ENCODE results near the gene HOXC9. TPM values are rescaled to one million over a fixed set of nuclear protein-coding genes. Genes with fewer than 3 reads are reported as not detected.

HOXC9 gene
- total RNA-seq, 1 experiment from 2014 or later, result not detected

- TF ChIP-seq ZNF512 (CRISPR knock-in tag; IDR thresholded peaks at IDR 0.05; ENCODE audit: borderline replicate concordance) (no peak), SOX15 (CRISPR knock-in tag; IDR thresholded peaks at IDR 0.05) (no peak), IRF2 (CRISPR knock-in tag; IDR thresholded peaks at IDR 0.05; ENCODE audit: borderline replicate concordance, low read depth) (no peak), ZNF532 (CRISPR knock-in tag; IDR thresholded peaks at IDR 0.05; ENCODE audit: borderline replicate concordance) (no peak)
Observed at GRCh38 chr12:54042970-54043853, 43.3 kb downstream of the HOXC9 start (continued).

GRCh38 chr12:54044425-54045103, 44.6 kb downstream of the HOXC9 start:
- no peak for ATAC-seq
- POLR2A ChIA-PET, result no interaction called here
- Mint-ChIP-seq H3K36me3 (no peaks in the 10 kb centered on the region), H3K4me3 (no peak overlapping the region), H3K4me1 (peaks cover 16% of the 10 kb centered on the region), H3K9me3 (no peaks in the 10 kb centered on the region), H3K27ac (no peak overlapping the region), H3K27me3 (ENCODE audit: low read depth) (peaks cover 100% of the 10 kb centered on the region)
- TF ChIP-seq ZNF121 (CRISPR knock-in tag; IDR thresholded peaks at IDR 0.05), result no peak
- TF ChIP-seq USF2 (CRISPR knock-in tag; IDR thresholded peaks at IDR 0.05), result no peak
- no peak for TF ChIP-seq ZMAT4 (CRISPR knock-in tag; IDR thresholded peaks at IDR 0.05)
- TF ChIP-seq ZBTB43 (CRISPR knock-in tag; IDR thresholded peaks at IDR 0.05), result no peak
- TF ChIP-seq AFF4 (CRISPR knock-in tag; IDR thresholded peaks at IDR 0.05; ENCODE audit: borderline replicate concordance), result no peak
- no peak for TF ChIP-seq GTF2I (CRISPR knock-in tag; conservative IDR thresholded peaks at IDR 0.05)
- TF ChIP-seq ZBTB21 (CRISPR knock-in tag; IDR thresholded peaks at IDR 0.05; ENCODE audit: borderline replicate concordance), result no peak
- no peak for TF ChIP-seq FOXP1 (CRISPR knock-in tag; IDR thresholded peaks at IDR 0.05; ENCODE audit: borderline replicate concordance)
- no peak for TF ChIP-seq ATF1 (CRISPR knock-in tag; IDR thresholded peaks at IDR 0.05)
- no peak for TF ChIP-seq SMAD4 (CRISPR knock-in tag; IDR thresholded peaks at IDR 0.05)
- TF ChIP-seq NFATC4 (CRISPR knock-in tag; IDR thresholded peaks at IDR 0.05), result no peak
- no peak for DNase-seq (ENCODE audit: low spot score)
- CTCF ChIA-PET, result interaction anchor here (1.4 to 2.9 kb wide), 3 partner anchors 12 to 157 kb away, joined by 4 to 12 read pairs (median 4); partner anchors contain the start of gene HOXC5

Measured in WTC11 (cell line).